GM12878 (cell line): ENCODE measurements around the gene OR5AC2. TPM values are rescaled to one million over a fixed set of nuclear protein-coding genes. Genes with fewer than 3 reads are reported as not detected.

Source experiments
- ASH2L ChIP-seq: fragments of 300-600, 200-600 bp; sonication (generic); IDR thresholded peaks from 2 replicates; pipeline ENCODE4 v1.6.1; 2017; ENCODE audit warnings: low read depth, mild to moderate bottlenecking, borderline replicate concordance
- ATF7 ChIP-seq: fragments of 450-650 bp; IDR thresholded peaks from 2 replicates; pipeline ENCODE4 v1.6.1; 2016; ENCODE audit warnings: low read depth, mild to moderate bottlenecking
- BACH1 ChIP-seq: fragments of 450-650 bp; IDR thresholded peaks from 2 replicates; pipeline ENCODE4 v1.6.1; 2017; ENCODE audit warnings: mild to moderate bottlenecking, borderline replicate concordance
- BCL11A ChIP-seq: IDR thresholded peaks from 2 replicates; pipeline ENCODE4 v1.6.1; 2011; ENCODE audit warnings: low read depth, low read length
- CBFB ChIP-seq: IDR thresholded peaks from 2 replicates; pipeline ENCODE4 v1.6.1; 2016; ENCODE audit warnings: antibody characterized with exemption, low read depth
- CBX3 ChIP-seq: fragments of 200-600 bp; sonication (generic); IDR thresholded peaks from 2 replicates; pipeline ENCODE4 v1.6.1; 2016; ENCODE audit warnings: low read depth, borderline replicate concordance
- CHD1 ChIP-seq: IDR thresholded peaks from 2 replicates; pipeline ENCODE4 v1.6.1; 2012; ENCODE audit warnings: low read depth, low read length, improper control_type of control experiment
- CREB1 ChIP-seq: IDR thresholded peaks from 2 replicates; pipeline ENCODE4 v1.6.1; 2012; ENCODE audit warnings: low read depth, mild to moderate bottlenecking, inconsistent platforms
- EP300 ChIP-seq, 2 experiments: fragments of 150-350 bp in 1 of 2; IDR thresholded peaks; 2 replicates each; pipeline ENCODE4 v1.6.1; 2011 to 2012; ENCODE audit warnings: low read depth in 2 of 2, low read length in 2 of 2, borderline replicate concordance in 1 of 2, improper control_type of control experiment in 1 of 2, inconsistent platforms in 1 of 2; ENCODE audit not compliant: control insufficient read depth in 1 of 2
- FOXM1 ChIP-seq: IDR thresholded peaks from 2 replicates; pipeline ENCODE4 v1.6.1; 2012; ENCODE audit warnings: low read depth, mild to moderate bottlenecking, inconsistent platforms, low read length, moderate library complexity
- HDGF ChIP-seq: fragments of 450-650 bp; IDR thresholded peaks from 2 replicates; pipeline ENCODE4 v1.6.1; 2016; ENCODE audit warnings: antibody characterized with exemption
- JUND ChIP-seq: IDR thresholded peaks from 2 replicates; pipeline ENCODE4 v1.6.1; 2012; ENCODE audit warnings: low read depth, mild to moderate bottlenecking, low read length, improper control_type of control experiment, moderate library complexity
- KDM1A ChIP-seq: fragments of 200-600 bp; sonication (generic); IDR thresholded peaks from 2 replicates; pipeline ENCODE4 v1.6.1; 2016; ENCODE audit warnings: borderline replicate concordance
- NBN ChIP-seq: fragments of 450-650 bp; IDR thresholded peaks from 2 replicates; pipeline ENCODE4 v1.6.1; 2016
- NFIC ChIP-seq: IDR thresholded peaks from 2 replicates; pipeline ENCODE4 v1.6.1; 2012; ENCODE audit warnings: low read depth, mild to moderate bottlenecking, inconsistent platforms, low read length, moderate library complexity
- RAD21 ChIP-seq: IDR thresholded peaks from 2 replicates; pipeline ENCODE4 v1.6.1; 2011; ENCODE audit warnings: mild to moderate bottlenecking, low read depth, low read length, moderate library complexity; ENCODE audit not compliant: insufficient read depth
- SMC3 ChIP-seq: IDR thresholded peaks from 2 replicates; pipeline ENCODE4 v1.6.1; 2011; ENCODE audit warnings: low read length, improper control_type of control experiment, borderline replicate concordance
- SUZ12 ChIP-seq: fragments of 200-600 bp; sonication (generic); IDR thresholded peaks from one replicate; pipeline ENCODE4 v1.6.1; 2018; ENCODE audit warnings: antibody characterized with exemption, mild to moderate bottlenecking; ENCODE audit not compliant: unreplicated experiment
- YY1 ChIP-seq: IDR thresholded peaks from 2 replicates; pipeline ENCODE4 v1.6.1; 2011; ENCODE audit warnings: low read depth, mild to moderate bottlenecking, low read length
- ZNF207 ChIP-seq: fragments of 450-650 bp; IDR thresholded peaks from 2 replicates; pipeline ENCODE4 v1.6.1; 2014; ENCODE audit warnings: antibody characterized with exemption, mild to moderate bottlenecking, borderline replicate concordance
- polyA plus RNA-seq, 11 experiments: library from polyadenylated mRNA; depleted of rRNA in 4 of 11; unstranded in 6 of 11; stranded (reverse) in 5 of 11; fragments of >200 nt; fragmentation: Nextera tagmentation in 4 of 11; fragmentation: Illumina TruSeq in 1 of 11; extraction: Ambion mirVana in 4 of 11; extraction: Trizol in 1 of 11; gene quantifications; 1 replicate in 1 of 11; 2 replicates in 10 of 11; pipeline versions ENCODE4 v1.2.1 to v1.2.3, GENCODE V29; 2011 to 2016; ENCODE audit warnings: inconsistent platforms in 2 of 11, missing spikeins in 2 of 11, low read depth in 1 of 11
- total RNA-seq, 4 experiments: library from RNA; depleted of rRNA in 3 of 4; stranded (reverse); fragments of >200 nt in 3 of 4; fragmentation: Illumina TruSeq in 1 of 4; extraction: Trizol in 1 of 4; gene quantifications; 2 replicates each; pipeline versions ENCODE4 v1.2.1 to v1.2.3, GENCODE V29; 2013 to 2021
- TF ChIP-seq, protein P1 (sequence below): fragments of 450-650 bp; IDR thresholded peaks from 2 replicates; pipeline ENCODE4 v1.6.1; 2017; ENCODE audit warnings: mild to moderate bottlenecking, moderate library complexity
- TF ChIP-seq, protein P2 (sequence below): fragments of 450-650 bp; IDR thresholded peaks from 2 replicates; pipeline ENCODE4 v1.6.1; 2017; ENCODE audit warnings: mild to moderate bottlenecking, low read depth, inconsistent platforms; ENCODE audit not compliant: poor library complexity, severe bottlenecking
- TF ChIP-seq, protein P3 (sequence below): IDR thresholded peaks from 2 replicates; pipeline ENCODE4 v1.6.1; 2011; ENCODE audit warnings: low read depth, mild to moderate bottlenecking, low read length, moderate library complexity, borderline replicate concordance; ENCODE audit errors: extremely low read depth
- TF ChIP-seq, protein P4 (sequence below): IDR thresholded peaks from 2 replicates; pipeline ENCODE4 v1.6.1; 2011; ENCODE audit warnings: borderline replicate concordance, low read depth, mild to moderate bottlenecking, moderate library complexity, mixed read lengths, low read length; ENCODE audit not compliant: insufficient read depth; ENCODE audit errors: extremely low read length

The OR5AC2 gene
- total and polyA plus RNA-seq, 10 of the 15 experiments (the other 5 are each of a cell fraction or from before 2014, with no cell fraction given), result not detected

DNA sequence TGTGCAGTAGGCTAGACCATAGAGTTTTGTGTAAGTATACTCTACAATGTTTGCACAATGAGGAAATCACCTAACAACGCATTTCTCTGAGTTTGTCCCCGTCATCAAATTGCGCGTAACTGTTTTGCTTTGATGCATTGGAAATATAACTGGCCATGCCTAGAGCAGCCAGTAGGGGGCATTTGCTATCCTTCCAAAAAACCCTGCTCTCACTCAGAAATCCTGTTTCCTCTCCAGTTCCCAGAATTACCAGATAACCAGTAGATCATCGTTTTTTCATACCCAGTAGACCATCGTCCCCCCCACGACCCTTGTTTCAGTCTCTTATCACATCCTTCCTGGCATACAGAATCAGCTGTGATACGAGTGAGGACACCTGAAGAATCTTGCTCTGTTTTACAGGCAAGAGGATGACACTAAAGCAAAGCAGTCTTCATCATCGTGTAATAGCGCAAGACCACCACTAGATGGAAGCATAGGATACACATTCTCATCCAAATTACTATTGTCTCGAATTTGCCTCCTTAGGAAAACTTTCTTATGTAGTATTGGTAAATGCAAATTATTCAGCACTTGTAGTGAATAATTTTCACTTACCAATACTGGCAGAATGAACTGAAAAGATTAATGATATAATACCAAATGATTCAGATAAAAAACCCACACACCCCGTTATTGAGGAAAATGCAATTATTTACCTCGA lies 47.5 kb upstream of the OR5AC2 start (continued):
- TF ChIP-seq, protein P1, sequence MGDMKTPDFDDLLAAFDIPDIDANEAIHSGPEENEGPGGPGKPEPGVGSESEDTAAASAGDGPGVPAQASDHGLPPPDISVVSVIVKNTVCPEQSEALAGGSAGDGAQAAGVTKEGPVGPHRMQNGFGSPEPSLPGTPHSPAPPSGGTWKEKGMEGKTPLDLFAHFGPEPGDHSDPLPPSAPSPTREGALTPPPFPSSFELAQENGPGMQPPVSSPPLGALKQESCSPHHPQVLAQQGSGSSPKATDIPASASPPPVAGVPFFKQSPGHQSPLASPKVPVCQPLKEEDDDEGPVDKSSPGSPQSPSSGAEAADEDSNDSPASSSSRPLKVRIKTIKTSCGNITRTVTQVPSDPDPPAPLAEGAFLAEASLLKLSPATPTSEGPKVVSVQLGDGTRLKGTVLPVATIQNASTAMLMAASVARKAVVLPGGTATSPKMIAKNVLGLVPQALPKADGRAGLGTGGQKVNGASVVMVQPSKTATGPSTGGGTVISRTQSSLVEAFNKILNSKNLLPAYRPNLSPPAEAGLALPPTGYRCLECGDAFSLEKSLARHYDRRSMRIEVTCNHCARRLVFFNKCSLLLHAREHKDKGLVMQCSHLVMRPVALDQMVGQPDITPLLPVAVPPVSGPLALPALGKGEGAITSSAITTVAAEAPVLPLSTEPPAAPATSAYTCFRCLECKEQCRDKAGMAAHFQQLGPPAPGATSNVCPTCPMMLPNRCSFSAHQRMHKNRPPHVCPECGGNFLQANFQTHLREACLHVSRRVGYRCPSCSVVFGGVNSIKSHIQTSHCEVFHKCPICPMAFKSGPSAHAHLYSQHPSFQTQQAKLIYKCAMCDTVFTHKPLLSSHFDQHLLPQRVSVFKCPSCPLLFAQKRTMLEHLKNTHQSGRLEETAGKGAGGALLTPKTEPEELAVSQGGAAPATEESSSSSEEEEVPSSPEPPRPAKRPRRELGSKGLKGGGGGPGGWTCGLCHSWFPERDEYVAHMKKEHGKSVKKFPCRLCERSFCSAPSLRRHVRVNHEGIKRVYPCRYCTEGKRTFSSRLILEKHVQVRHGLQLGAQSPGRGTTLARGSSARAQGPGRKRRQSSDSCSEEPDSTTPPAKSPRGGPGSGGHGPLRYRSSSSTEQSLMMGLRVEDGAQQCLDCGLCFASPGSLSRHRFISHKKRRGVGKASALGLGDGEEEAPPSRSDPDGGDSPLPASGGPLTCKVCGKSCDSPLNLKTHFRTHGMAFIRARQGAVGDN, result no peak
- TF ChIP-seq YY1 (peak; percentile 45; the same call in 1 of the 2 replicates), BACH1 (no peak), HDGF (0 out of 2 replicates have a peak, but pooled peaks have one; percentile 27), CHD1 (no peak), CBX3 (no peak), NBN (peak; percentile 82; the same call in 1 of the 2 replicates), ZNF207 (no peak), FOXM1 (no peak), CBFB (no peak), BCL11A (no peak), CREB1 (peak; percentile 94), SUZ12 (no peak), KDM1A (no peak), JUND (no peak), NFIC (peak; percentile 29; the same call in 1 of the 2 replicates), RAD21 (peak; percentile 86), ATF7 (peak; percentile 52; the same call in 1 of the 2 replicates), EP300 (IDR thresholded peaks at IDR 0.05; ENCODE audit: borderline replicate concordance in 1 of 2, control insufficient read depth in 1 of 2, low read depth in 2 of 2, low read length in 2 of 2) (no peak), SMC3 (peak; percentile 69), ASH2L (no peak)
- TF ChIP-seq, protein P2, sequence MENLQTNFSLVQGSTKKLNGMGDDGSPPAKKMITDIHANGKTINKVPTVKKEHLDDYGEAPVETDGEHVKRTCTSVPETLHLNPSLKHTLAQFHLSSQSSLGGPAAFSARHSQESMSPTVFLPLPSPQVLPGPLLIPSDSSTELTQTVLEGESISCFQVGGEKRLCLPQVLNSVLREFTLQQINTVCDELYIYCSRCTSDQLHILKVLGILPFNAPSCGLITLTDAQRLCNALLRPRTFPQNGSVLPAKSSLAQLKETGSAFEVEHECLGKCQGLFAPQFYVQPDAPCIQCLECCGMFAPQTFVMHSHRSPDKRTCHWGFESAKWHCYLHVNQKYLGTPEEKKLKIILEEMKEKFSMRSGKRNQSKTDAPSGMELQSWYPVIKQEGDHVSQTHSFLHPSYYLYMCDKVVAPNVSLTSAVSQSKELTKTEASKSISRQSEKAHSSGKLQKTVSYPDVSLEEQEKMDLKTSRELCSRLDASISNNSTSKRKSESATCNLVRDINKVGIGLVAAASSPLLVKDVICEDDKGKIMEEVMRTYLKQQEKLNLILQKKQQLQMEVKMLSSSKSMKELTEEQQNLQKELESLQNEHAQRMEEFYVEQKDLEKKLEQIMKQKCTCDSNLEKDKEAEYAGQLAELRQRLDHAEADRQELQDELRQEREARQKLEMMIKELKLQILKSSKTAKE, result peak; percentile 61
- TF ChIP-seq, protein P3, sequence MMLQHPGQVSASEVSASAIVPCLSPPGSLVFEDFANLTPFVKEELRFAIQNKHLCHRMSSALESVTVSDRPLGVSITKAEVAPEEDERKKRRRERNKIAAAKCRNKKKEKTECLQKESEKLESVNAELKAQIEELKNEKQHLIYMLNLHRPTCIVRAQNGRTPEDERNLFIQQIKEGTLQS, result 0 out of 2 replicates have a peak, but pooled peaks have one; percentile 35
- TF ChIP-seq, protein P4, sequence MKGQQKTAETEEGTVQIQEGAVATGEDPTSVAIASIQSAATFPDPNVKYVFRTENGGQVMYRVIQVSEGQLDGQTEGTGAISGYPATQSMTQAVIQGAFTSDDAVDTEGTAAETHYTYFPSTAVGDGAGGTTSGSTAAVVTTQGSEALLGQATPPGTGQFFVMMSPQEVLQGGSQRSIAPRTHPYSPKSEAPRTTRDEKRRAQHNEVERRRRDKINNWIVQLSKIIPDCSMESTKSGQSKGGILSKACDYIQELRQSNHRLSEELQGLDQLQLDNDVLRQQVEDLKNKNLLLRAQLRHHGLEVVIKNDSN, result no peak
